ENCODE data around the gene OR51I2.

The OR51I2 gene

GRCh38 chr11:5473921-5474320, 24.8 kb downstream of the OR51I2 start:
- no peak overlapping the region for H3K27ac ChIP-seq (ENCODE audit: insufficient read depth, low read depth, low read length, poor library complexity, severe bottlenecking)
- H3K9me3 ChIP-seq (ENCODE audit: control insufficient read depth, low read length) = no peaks in the 10 kb centered on the region
- H3K36me3 ChIP-seq (ENCODE audit: control insufficient read depth, insufficient read depth, low read length) = no peaks in the 10 kb centered on the region
- no peaks in the 10 kb centered on the region for H3K27me3 ChIP-seq (ENCODE audit: control insufficient read depth, insufficient read depth, low read length, poor library complexity, severe bottlenecking)
- no peak overlapping the region for H3K4me3 ChIP-seq (ENCODE audit: insufficient read depth, low read depth, low read length)
- no peaks in the 10 kb centered on the region for H3K4me1 ChIP-seq (ENCODE audit: control insufficient read depth, insufficient read depth, low read length)

- no peaks in the 10 kb centered on the region for H3K4me1 ChIP-seq (ENCODE audit: control insufficient read depth, insufficient read depth, low read length)
- H3K9me3 ChIP-seq (ENCODE audit: control insufficient read depth, low read length) = no peaks in the 10 kb centered on the region
- no peaks in the 10 kb centered on the region for H3K36me3 ChIP-seq (ENCODE audit: control insufficient read depth, insufficient read depth, low read length)
- WGBS, 2 experiments = 89 to 96% methylated on average over 1 of the region's 2 CpGs
- no peak overlapping the region for H3K4me3 ChIP-seq (ENCODE audit: insufficient read depth, low read depth, low read length)
- H3K27ac ChIP-seq (ENCODE audit: insufficient read depth, low read depth, low read length, poor library complexity, severe bottlenecking) = no peak overlapping the region
- H3K27me3 ChIP-seq (ENCODE audit: control insufficient read depth, insufficient read depth, low read length, poor library complexity, severe bottlenecking) = no peaks in the 10 kb centered on the region
Observed at GRCh38 chr11:5476186-5476819, 27.2 kb downstream of the OR51I2 start.

GRCh38 chr11:5486003-5486402, 36.9 kb downstream of the OR51I2 start:
- 78 to 93% methylated on average over 3 of the region's 3 CpGs for WGBS, 2 experiments
- Histone ChIP-seq H3K4me3 (ENCODE audit: insufficient read depth, low read depth, low read length) (no peak overlapping the region), H3K27me3 (ENCODE audit: control insufficient read depth, insufficient read depth, low read length, poor library complexity, severe bottlenecking) (no peaks in the 10 kb centered on the region), H3K36me3 (ENCODE audit: control insufficient read depth, insufficient read depth, low read length) (no peaks in the 10 kb centered on the region), H3K27ac (ENCODE audit: insufficient read depth, low read depth, low read length, poor library complexity, severe bottlenecking) (no peak overlapping the region), H3K4me1 (ENCODE audit: control insufficient read depth, insufficient read depth, low read length) (peaks cover 4% of the 10 kb centered on the region), H3K9me3 (ENCODE audit: control insufficient read depth, low read length) (no peaks in the 10 kb centered on the region)

- Histone ChIP-seq H3K36me3 (ENCODE audit: control insufficient read depth, insufficient read depth, low read length) (no peaks in the 10 kb centered on the region), H3K4me1 (ENCODE audit: control insufficient read depth, insufficient read depth, low read length) (peaks cover 4% of the 10 kb centered on the region), H3K4me3 (ENCODE audit: insufficient read depth, low read depth, low read length) (no peak overlapping the region), H3K9me3 (ENCODE audit: control insufficient read depth, low read length) (no peaks in the 10 kb centered on the region), H3K27me3 (ENCODE audit: control insufficient read depth, insufficient read depth, low read length, poor library complexity, severe bottlenecking) (no peaks in the 10 kb centered on the region), H3K27ac (ENCODE audit: insufficient read depth, low read depth, low read length, poor library complexity, severe bottlenecking) (no peak overlapping the region)
- 72 to 84% methylated on average over 2 to 3 of the region's 3 CpGs for WGBS, 2 experiments
Observed at GRCh38 chr11:5486421-5486820, 37.3 kb downstream of the OR51I2 start.

GRCh38 chr11:5488385-5488784, 39.3 kb downstream of the OR51I2 start, which contains the start of gene OR52D1:
OR52D1 (plus strand) TSS chr11:5488685; CDS start chr11:5488707, 22 bp downstream.
- no peaks in the 10 kb centered on the region for H3K27me3 ChIP-seq (ENCODE audit: control insufficient read depth, insufficient read depth, low read length, poor library complexity, severe bottlenecking)
- H3K4me1 ChIP-seq (ENCODE audit: control insufficient read depth, insufficient read depth, low read length) = peaks cover 4% of the 10 kb centered on the region
- H3K36me3 ChIP-seq (ENCODE audit: control insufficient read depth, insufficient read depth, low read length) = no peaks in the 10 kb centered on the region
- no peak within 1 kb of the TSS for H3K4me3 ChIP-seq (ENCODE audit: insufficient read depth, low read depth, low read length)
- H3K9me3 ChIP-seq (ENCODE audit: control insufficient read depth, low read length) = no peaks in the 10 kb centered on the region
- H3K27ac ChIP-seq (ENCODE audit: insufficient read depth, low read depth, low read length, poor library complexity, severe bottlenecking) = no peak within 1 kb of the TSS

GRCh38 chr11:5488798-5489399, 39.8 kb downstream of the OR51I2 start:
- H3K27ac ChIP-seq (ENCODE audit: insufficient read depth, low read depth, low read length, poor library complexity, severe bottlenecking) = no peak overlapping the region
- H3K4me3 ChIP-seq (ENCODE audit: insufficient read depth, low read depth, low read length) = no peak overlapping the region
- H3K9me3 ChIP-seq (ENCODE audit: control insufficient read depth, low read length) = no peaks in the 10 kb centered on the region
- H3K4me1 ChIP-seq (ENCODE audit: control insufficient read depth, insufficient read depth, low read length) = peaks cover 4% of the 10 kb centered on the region
- no peaks in the 10 kb centered on the region for H3K36me3 ChIP-seq (ENCODE audit: control insufficient read depth, insufficient read depth, low read length)
- no peaks in the 10 kb centered on the region for H3K27me3 ChIP-seq (ENCODE audit: control insufficient read depth, insufficient read depth, low read length, poor library complexity, severe bottlenecking)
- 90 to 94% methylated on average over 4 of the region's 4 CpGs for WGBS, 2 experiments

GRCh38 chr11:5489576-5490357, 40.6 kb downstream of the OR51I2 start:
- H3K27ac ChIP-seq (ENCODE audit: insufficient read depth, low read depth, low read length, poor library complexity, severe bottlenecking) = no peak overlapping the region
- H3K9me3 ChIP-seq (ENCODE audit: control insufficient read depth, low read length) = no peaks in the 10 kb centered on the region
- H3K4me1 ChIP-seq (ENCODE audit: control insufficient read depth, insufficient read depth, low read length) = peaks cover 4% of the 10 kb centered on the region
- no peak overlapping the region for H3K4me3 ChIP-seq (ENCODE audit: insufficient read depth, low read depth, low read length)
- no peaks in the 10 kb centered on the region for H3K36me3 ChIP-seq (ENCODE audit: control insufficient read depth, insufficient read depth, low read length)
- WGBS, 2 experiments = 69 to 74% methylated on average over 4 of the region's 5 CpGs
- no peaks in the 10 kb centered on the region for H3K27me3 ChIP-seq (ENCODE audit: control insufficient read depth, insufficient read depth, low read length, poor library complexity, severe bottlenecking)

- H3K9me3 ChIP-seq (ENCODE audit: control insufficient read depth, low read length) = no peaks in the 10 kb centered on the region
- no peak overlapping the region for H3K4me3 ChIP-seq (ENCODE audit: insufficient read depth, low read depth, low read length)
- no peaks in the 10 kb centered on the region for H3K4me1 ChIP-seq (ENCODE audit: control insufficient read depth, insufficient read depth, low read length)
- H3K27ac ChIP-seq (ENCODE audit: insufficient read depth, low read depth, low read length, poor library complexity, severe bottlenecking) = no peak overlapping the region
- no peaks in the 10 kb centered on the region for H3K27me3 ChIP-seq (ENCODE audit: control insufficient read depth, insufficient read depth, low read length, poor library complexity, severe bottlenecking)
- no peaks in the 10 kb centered on the region for H3K36me3 ChIP-seq (ENCODE audit: control insufficient read depth, insufficient read depth, low read length)
- 82 to 96% methylated on average over 2 of the region's 2 CpGs for WGBS, 2 experiments
Observed at GRCh38 chr11:5499671-5500070, 50.5 kb downstream of the OR51I2 start.

GRCh38 chr11:5500393-5500801, 51.3 kb downstream of the OR51I2 start:
- H3K27ac ChIP-seq (ENCODE audit: insufficient read depth, low read depth, low read length, poor library complexity, severe bottlenecking) = no peak overlapping the region
- WGBS, 2 experiments = 86 to 92% methylated on average over 6 of the region's 6 CpGs
- H3K4me1 ChIP-seq (ENCODE audit: control insufficient read depth, insufficient read depth, low read length) = no peaks in the 10 kb centered on the region
- no peak overlapping the region for H3K4me3 ChIP-seq (ENCODE audit: insufficient read depth, low read depth, low read length)
- no peaks in the 10 kb centered on the region for H3K36me3 ChIP-seq (ENCODE audit: control insufficient read depth, insufficient read depth, low read length)
- H3K9me3 ChIP-seq (ENCODE audit: control insufficient read depth, low read length) = no peaks in the 10 kb centered on the region
- no peaks in the 10 kb centered on the region for H3K27me3 ChIP-seq (ENCODE audit: control insufficient read depth, insufficient read depth, low read length, poor library complexity, severe bottlenecking)

GRCh38 chr11:5504403-5504921, 55.3 kb downstream of the OR51I2 start:
- no peaks in the 10 kb centered on the region for H3K36me3 ChIP-seq (ENCODE audit: control insufficient read depth, insufficient read depth, low read length)
- 93 to 94% methylated on average over 2 of the region's 2 CpGs for WGBS, 2 experiments
- no peaks in the 10 kb centered on the region for H3K4me1 ChIP-seq (ENCODE audit: control insufficient read depth, insufficient read depth, low read length)
- no peaks in the 10 kb centered on the region for H3K9me3 ChIP-seq (ENCODE audit: control insufficient read depth, low read length)
- no peak overlapping the region for H3K4me3 ChIP-seq (ENCODE audit: insufficient read depth, low read depth, low read length)
- H3K27me3 ChIP-seq (ENCODE audit: control insufficient read depth, insufficient read depth, low read length, poor library complexity, severe bottlenecking) = no peaks in the 10 kb centered on the region
- H3K27ac ChIP-seq (ENCODE audit: insufficient read depth, low read depth, low read length, poor library complexity, severe bottlenecking) = no peak overlapping the region
